ENCODE results near the gene TMEM192.

- no peak for TF ChIP-seq ZNF274 (IDR thresholded peaks at IDR 0.05; ENCODE audit: low read depth, low read length)
- TF ChIP-seq SUZ12 (IDR thresholded peaks at IDR 0.05; ENCODE audit: extremely low read depth, insufficient read depth, insufficient read length) = no peak
- TF ChIP-seq YY1 (IDR thresholded peaks at IDR 0.05; ENCODE audit: insufficient read depth, insufficient read length) = no peak
Measured at GRCh38 chr4:165133150-165133549, 20.5 kb upstream of the TMEM192 start.

Measured in NT2/D1 (cell line).